ENCODE data around the gene PMF1. TPM values are rescaled to one million over a fixed set of nuclear protein-coding genes. Genes with fewer than 3 reads are reported as not detected.

Gene PMF1
- total and polyA plus RNA-seq, 2 of the 13 experiments (the other 11 are each of a cell fraction or from before 2014, with no cell fraction given), result 72.5 to 89.0 TPM

DNA sequence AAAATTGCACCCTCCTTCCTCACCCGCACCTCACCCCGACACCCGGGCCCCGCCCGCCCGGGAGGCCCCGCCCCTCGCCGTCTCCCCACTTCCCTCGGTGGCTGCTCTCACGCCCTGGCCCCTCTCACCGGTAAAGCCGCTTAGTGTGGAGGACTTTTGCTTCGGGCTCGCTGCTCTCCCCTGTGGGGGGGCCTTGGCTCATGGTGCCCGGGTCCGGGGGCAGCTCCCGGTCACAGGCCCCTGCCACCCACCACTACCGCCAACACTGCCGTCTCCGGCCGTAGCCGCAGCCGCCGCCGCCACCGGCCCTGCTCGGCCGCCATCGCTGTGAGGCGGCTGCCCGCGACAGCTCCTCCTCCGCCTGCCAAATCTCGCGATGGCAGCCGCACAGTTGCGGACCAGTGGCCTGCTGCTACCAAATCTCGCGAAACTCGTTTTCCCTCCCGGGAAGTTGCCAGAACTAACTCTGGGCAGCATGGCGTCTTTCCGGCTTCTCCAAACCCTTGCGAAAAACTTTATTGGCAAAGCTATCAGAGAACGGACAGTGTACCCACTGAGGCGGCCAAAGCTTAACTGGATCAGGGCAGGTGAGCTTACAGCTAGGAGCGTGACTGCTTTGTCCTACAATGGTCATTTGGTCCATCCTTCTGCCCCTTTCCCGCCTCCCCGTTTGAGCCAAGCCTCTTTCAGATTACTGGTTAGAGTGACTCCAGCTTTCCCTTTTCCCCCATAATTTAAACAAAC lies 69.8 kb downstream of the PMF1 start, which contains the start of gene SMG5 (continued):
- peak; percentile 56; the same call in 1 of the 2 replicates for TF ChIP-seq ZNF605 (CRISPR knock-in tag; IDR thresholded peaks at IDR 0.05)
- TF ChIP-seq NFYC (CRISPR knock-in tag; IDR thresholded peaks at IDR 0.05), result peak; percentile 81
- TF ChIP-seq ZNF556 (CRISPR knock-in tag; IDR thresholded peaks at IDR 0.05; ENCODE audit: borderline replicate concordance), result peak; percentile 87; the same call in 1 of the 2 replicates
- TF ChIP-seq ZNF20 (CRISPR knock-in tag; IDR thresholded peaks at IDR 0.05), result no peak
- peak; percentile 73 for TF ChIP-seq MED1 (CRISPR knock-in tag; IDR thresholded peaks at IDR 0.05)
- peak; percentile 67; the same call in 1 of the 2 replicates for TF ChIP-seq ETV6 (CRISPR knock-in tag; conservative IDR thresholded peaks at IDR 0.05)
- peak; percentile 83 for TF ChIP-seq ZNF614 (CRISPR knock-in tag; IDR thresholded peaks at IDR 0.05; ENCODE audit: borderline replicate concordance)
- TF ChIP-seq, protein P1, sequence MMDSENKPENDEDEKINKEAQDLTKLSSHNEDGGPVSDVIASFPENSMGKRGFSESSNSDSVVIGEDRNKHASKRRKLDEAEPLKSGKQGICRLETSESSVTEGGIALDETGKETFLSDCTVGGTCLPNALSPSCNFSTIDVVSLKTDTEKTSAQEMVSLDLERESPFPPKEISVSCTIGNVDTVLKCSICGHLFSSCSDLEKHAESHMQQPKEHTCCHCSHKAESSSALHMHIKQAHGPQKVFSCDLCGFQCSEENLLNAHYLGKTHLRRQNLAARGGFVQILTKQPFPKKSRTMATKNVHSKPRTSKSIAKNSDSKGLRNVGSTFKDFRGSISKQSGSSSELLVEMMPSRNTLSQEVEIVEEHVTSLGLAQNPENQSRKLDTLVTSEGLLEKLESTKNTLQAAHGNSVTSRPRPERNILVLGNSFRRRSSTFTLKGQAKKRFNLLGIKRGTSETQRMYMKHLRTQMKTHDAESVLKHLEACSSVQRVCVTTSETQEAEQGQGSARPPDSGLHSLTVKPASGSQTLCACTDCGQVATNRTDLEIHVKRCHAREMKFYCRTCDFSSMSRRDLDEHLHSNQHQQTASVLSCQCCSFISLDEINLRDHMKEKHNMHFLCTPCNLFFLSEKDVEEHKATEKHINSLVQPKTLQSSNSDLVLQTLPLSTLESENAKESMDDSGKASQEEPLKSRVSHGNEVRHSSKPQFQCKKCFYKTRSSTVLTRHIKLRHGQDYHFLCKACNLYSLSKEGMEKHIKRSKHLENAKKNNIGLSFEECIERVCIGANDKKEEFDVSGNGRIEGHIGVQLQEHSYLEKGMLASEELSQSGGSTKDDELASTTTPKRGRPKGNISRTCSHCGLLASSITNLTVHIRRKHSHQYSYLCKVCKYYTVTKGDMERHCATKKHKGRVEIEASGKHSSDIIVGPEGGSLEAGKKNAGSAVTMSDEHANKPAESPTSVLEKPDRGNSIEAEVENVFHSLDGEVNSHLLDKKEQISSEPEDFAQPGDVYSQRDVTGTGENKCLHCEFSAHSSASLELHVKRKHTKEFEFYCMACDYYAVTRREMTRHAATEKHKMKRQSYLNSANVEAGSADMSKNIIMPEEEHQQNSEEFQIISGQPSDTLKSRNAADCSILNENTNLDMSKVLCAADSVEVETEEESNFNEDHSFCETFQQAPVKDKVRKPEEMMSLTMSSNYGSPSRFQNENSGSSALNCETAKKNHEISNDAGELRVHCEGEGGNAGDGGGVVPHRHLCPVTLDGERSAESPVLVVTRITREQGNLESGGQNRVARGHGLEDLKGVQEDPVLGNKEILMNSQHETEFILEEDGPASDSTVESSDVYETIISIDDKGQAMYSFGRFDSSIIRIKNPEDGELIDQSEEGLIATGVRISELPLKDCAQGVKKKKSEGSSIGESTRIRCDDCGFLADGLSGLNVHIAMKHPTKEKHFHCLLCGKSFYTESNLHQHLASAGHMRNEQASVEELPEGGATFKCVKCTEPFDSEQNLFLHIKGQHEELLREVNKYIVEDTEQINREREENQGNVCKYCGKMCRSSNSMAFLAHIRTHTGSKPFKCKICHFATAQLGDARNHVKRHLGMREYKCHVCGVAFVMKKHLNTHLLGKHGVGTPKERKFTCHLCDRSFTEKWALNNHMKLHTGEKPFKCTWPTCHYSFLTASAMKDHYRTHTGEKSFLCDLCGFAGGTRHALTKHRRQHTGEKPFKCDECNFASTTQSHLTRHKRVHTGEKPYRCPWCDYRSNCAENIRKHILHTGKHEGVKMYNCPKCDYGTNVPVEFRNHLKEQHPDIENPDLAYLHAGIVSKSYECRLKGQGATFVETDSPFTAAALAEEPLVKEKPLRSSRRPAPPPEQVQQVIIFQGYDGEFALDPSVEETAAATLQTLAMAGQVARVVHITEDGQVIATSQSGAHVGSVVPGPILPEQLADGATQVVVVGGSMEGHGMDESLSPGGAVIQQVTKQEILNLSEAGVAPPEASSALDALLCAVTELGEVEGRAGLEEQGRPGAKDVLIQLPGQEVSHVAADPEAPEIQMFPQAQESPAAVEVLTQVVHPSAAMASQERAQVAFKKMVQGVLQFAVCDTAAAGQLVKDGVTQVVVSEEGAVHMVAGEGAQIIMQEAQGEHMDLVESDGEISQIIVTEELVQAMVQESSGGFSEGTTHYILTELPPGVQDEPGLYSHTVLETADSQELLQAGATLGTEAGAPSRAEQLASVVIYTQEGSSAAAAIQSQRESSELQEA (CRISPR knock-in tag; IDR thresholded peaks at IDR 0.05; ENCODE audit: not compliant biosample characterization), result peak; percentile 63
- TF ChIP-seq, protein P2, sequence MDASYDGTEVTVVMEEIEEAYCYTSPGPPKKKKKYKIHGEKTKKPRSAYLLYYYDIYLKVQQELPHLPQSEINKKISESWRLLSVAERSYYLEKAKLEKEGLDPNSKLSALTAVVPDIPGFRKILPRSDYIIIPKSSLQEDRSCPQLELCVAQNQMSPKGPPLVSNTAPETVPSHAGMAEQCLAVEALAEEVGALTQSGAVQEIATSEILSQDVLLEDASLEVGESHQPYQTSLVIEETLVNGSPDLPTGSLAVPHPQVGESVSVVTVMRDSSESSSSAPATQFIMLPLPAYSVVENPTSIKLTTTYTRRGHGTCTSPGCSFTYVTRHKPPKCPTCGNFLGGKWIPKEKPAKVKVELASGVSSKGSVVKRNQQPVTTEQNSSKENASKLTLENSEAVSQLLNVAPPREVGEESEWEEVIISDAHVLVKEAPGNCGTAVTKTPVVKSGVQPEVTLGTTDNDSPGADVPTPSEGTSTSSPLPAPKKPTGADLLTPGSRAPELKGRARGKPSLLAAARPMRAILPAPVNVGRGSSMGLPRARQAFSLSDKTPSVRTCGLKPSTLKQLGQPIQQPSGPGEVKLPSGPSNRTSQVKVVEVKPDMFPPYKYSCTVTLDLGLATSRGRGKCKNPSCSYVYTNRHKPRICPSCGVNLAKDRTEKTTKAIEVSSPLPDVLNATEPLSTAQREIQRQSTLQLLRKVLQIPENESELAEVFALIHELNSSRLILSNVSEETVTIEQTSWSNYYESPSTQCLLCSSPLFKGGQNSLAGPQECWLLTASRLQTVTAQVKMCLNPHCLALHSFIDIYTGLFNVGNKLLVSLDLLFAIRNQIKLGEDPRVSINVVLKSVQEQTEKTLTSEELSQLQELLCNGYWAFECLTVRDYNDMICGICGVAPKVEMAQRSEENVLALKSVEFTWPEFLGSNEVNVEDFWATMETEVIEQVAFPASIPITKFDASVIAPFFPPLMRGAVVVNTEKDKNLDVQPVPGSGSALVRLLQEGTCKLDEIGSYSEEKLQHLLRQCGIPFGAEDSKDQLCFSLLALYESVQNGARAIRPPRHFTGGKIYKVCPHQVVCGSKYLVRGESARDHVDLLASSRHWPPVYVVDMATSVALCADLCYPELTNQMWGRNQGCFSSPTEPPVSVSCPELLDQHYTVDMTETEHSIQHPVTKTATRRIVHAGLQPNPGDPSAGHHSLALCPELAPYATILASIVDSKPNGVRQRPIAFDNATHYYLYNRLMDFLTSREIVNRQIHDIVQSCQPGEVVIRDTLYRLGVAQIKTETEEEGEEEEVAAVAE (CRISPR knock-in tag; IDR thresholded peaks at IDR 0.05; ENCODE audit: borderline replicate concordance), result peak; percentile 70; the same call in 1 of the 2 replicates
- peak; percentile 69; the same call in 1 of the 2 replicates for TF ChIP-seq ZNF264 (CRISPR knock-in tag; IDR thresholded peaks at IDR 0.05)
- TF ChIP-seq AGO2 (optimal IDR thresholded peaks at IDR 0.05; ENCODE audit: low read depth, low read length), result peak; percentile 96
- peak; percentile 52; the same call in 1 of the 2 replicates for TF ChIP-seq ZNF12 (CRISPR knock-in tag; IDR thresholded peaks at IDR 0.05)
- TF ChIP-seq KLF6 (CRISPR knock-in tag; IDR thresholded peaks at IDR 0.05), result peak; percentile 82; the same call in 1 of the 2 replicates
- TF ChIP-seq, protein P3, sequence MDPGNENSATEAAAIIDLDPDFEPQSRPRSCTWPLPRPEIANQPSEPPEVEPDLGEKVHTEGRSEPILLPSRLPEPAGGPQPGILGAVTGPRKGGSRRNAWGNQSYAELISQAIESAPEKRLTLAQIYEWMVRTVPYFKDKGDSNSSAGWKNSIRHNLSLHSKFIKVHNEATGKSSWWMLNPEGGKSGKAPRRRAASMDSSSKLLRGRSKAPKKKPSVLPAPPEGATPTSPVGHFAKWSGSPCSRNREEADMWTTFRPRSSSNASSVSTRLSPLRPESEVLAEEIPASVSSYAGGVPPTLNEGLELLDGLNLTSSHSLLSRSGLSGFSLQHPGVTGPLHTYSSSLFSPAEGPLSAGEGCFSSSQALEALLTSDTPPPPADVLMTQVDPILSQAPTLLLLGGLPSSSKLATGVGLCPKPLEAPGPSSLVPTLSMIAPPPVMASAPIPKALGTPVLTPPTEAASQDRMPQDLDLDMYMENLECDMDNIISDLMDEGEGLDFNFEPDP (CRISPR knock-in tag; conservative IDR thresholded peaks at IDR 0.05), result peak; percentile 98

Data from HepG2 (cell line).